HUES64 (cell line): ENCODE data around the gene FGD5.

Experiments
- H3K27ac ChIP-seq: 2 replicates; pipeline ENCODE4 v1.7.0; 2013; ENCODE audit warnings: low read depth, low read length, inconsistent platforms
- H3K27me3 ChIP-seq: 2 replicates; pipeline ENCODE4 v1.6.1; 2013; ENCODE audit warnings: mild to moderate bottlenecking, low read length; ENCODE audit not compliant: insufficient read depth
- H3K36me3 ChIP-seq: 2 replicates; pipeline ENCODE4 v1.6.1; 2013; ENCODE audit warnings: mild to moderate bottlenecking, low read length; ENCODE audit not compliant: insufficient read depth
- H3K4me1 ChIP-seq: 2 replicates; pipeline ENCODE4 v1.6.1; 2013; ENCODE audit warnings: mild to moderate bottlenecking, low read length, moderate library complexity; ENCODE audit not compliant: insufficient read depth
- H3K4me3 ChIP-seq: 2 replicates; pipeline ENCODE4 v1.5.1; 2013; ENCODE audit warnings: mild to moderate bottlenecking, low read length, moderate library complexity
- H3K9ac ChIP-seq: 2 replicates; pipeline ENCODE4 v1.6.1; 2013; ENCODE audit warnings: mild to moderate bottlenecking, low read depth, low read length
- H3K9me3 ChIP-seq: 2 replicates; pipeline ENCODE4 v1.6.1; 2013; ENCODE audit warnings: low read depth, low read length; ENCODE audit not compliant: insufficient read depth
- WGBS: fragments of 150-250, 120-280 bp; methylation state at CpG from one replicate; pipeline ENCODE4 v1.1.7; 2013; ENCODE audit warnings: missing lambda C conversion rate; 5-methylcytosine and 5-hydroxymethylcytosine counted together

Gene FGD5

DNA sequence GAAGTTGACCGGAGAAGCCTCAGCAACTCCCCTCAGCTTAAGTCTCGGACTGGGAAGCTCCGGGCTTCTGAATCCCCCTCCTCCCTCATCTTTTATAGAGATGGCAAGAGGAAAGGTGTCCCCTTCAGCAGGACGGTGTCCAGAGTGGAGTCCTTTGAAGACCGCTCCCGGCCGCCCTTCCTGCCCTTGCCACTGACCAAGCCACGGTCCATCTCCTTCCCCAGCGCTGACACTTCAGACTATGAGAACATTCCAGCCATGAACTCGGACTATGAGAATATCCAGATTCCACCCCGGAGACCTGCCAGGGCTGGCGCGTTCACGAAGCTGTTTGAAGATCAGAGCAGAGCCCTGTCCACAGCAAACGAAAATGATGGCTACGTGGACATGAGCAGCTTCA lies 2.4 kb downstream of the FGD5 start:
- Histone ChIP-seq H3K4me3 (no peak overlapping the region), H3K27me3 (no peaks in the 10 kb centered on the region), H3K27ac (no peak overlapping the region), H3K9me3 (no peaks in the 10 kb centered on the region), H3K4me1 (peaks cover 13% of the 10 kb centered on the region), H3K36me3 (no peaks in the 10 kb centered on the region), H3K9ac (no peak overlapping the region)
- WGBS = 96% methylated on average over 16 of the region's 16 CpGs

DNA sequence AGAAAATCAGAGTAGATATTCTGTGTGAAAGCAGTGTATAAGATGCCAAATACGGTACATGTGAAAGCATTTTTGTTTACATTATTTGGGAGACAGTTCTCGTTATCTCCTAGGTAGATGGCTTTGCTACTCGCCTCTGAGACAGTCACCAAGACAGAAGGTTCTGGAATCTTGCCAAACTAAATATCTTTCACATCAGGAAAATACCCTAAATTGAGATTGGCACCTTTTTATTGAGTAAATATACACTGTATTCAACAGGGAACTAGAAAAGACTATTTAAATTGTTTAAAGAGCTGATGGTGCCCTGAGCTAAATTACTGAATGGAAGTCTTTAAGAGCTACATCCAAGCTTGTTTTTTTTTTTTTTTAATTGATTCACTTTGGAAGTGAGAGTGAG lies 3.4 kb downstream of the FGD5 start:
- no peaks in the 10 kb centered on the region for H3K9me3 ChIP-seq
- peaks cover 13% of the 10 kb centered on the region for H3K4me1 ChIP-seq
- no peaks in the 10 kb centered on the region for H3K36me3 ChIP-seq
- H3K27me3 ChIP-seq = no peaks in the 10 kb centered on the region
- 95% methylated on average over 3 of the region's 3 CpGs for WGBS
- H3K4me3 ChIP-seq = no peak overlapping the region
- H3K27ac ChIP-seq = no peak overlapping the region
- H3K9ac ChIP-seq = no peak overlapping the region

DNA sequence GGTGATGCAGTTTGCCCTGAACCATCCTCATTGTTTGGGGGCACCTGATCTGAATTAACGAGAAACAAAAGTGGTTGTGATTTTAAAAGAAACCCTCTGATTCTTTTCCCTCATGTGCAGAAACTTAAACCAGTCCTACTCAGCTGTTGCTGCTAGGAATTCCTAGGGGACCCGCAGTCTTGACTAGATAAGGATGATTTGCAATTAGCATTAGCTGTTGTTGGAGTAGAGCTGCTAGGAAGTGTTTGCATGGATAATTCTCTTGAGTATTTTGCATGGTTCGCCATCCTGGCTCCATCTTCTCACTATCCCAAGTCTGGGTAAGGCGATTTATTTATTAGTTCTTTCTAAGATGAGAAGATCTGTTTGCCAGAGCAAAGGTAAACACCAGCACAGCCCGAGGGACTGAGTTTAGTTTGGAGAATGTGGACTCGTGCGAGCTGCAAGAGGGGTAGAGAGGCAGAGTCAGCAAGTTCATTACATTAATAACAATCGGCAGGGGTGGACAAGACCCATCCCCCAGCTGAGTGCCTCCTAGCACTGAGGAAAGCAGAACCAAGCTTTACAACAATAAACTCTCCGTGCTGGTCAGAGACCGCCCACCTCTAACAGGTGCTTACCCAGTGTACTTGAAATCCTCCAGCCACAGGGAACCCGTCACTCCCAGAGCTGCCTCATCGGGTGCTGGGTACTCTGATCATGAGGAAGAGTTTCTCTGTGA lies 4.1 kb downstream of the FGD5 start:
- Histone ChIP-seq H3K27me3 (no peaks in the 10 kb centered on the region), H3K4me3 (peak overlapping the region; percentile 17; the same call in 1 of the 2 replicates), H3K36me3 (no peaks in the 10 kb centered on the region), H3K9ac (no peak overlapping the region), H3K9me3 (no peaks in the 10 kb centered on the region), H3K4me1 (peaks cover 17% of the 10 kb centered on the region), H3K27ac (no peak overlapping the region; the same call in 1 of the 2 replicates)
- 46% methylated on average over 12 of the region's 12 CpGs for WGBS

DNA sequence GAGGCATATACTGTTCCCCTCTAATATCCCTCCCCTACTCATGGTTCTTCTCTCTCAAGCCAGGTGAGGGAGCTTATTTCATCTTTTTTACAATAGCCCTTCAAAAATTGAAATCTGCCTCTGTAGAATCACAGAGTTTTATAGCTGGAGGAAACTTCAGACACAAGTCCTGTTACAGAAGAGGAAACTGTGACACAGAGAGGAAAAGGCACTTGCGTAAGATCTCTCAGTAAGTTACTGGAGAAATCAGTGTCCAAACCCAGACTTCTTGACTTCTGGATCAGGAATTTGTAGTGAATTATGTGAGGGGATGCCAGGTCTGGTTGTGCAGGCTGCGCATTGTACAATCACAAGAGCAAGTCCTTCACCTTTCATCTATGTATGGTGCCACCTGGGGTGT lies 4.6 kb downstream of the FGD5 start:
- H3K27me3 ChIP-seq = no peaks in the 10 kb centered on the region

DNA sequence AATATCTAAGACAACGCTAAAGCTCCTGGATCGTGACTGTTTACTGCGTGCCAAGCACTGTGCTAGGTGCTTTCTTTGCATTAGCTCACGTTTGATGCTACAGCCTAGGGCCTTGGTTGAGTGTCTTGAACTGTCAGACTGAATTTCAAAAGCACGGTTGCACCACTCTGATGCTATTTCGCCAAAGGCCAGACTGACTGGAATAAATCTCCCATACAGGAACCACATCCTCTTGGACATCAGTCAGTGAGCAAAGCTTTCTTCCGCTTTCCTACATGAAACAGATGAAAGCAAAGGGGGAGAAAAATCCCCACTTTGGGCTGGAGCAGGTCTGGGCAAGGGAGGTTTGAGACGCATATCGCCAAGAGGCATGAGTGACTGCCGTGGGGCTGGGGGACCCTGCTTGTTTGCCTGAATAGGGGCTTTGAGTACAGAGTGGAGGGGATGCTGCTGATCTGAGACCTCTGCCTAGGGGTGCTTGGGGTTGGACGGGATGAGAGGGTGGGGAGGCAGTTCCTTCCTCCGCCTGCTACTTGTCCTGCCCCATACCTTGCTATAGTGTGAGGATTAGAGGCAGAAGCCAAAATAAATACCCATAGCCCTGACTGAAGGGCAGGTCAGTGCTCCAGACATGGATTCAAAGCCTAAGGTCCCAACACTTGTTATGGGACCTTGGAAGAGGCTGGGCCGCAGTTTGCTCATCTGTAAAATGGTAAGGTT lies 5.3 kb downstream of the FGD5 start:
- Histone ChIP-seq H3K4me1 (peaks cover 18% of the 10 kb centered on the region), H3K27me3 (no peaks in the 10 kb centered on the region), H3K9me3 (no peaks in the 10 kb centered on the region), H3K4me3 (no peak overlapping the region), H3K36me3 (no peaks in the 10 kb centered on the region), H3K9ac (no peak overlapping the region), H3K27ac (no peak overlapping the region)
- WGBS = 87% methylated on average over 12 of the region's 13 CpGs

More for the DNA sequence above, 4.6 kb downstream of the FGD5 start:
- H3K36me3 ChIP-seq = no peaks in the 10 kb centered on the region
- H3K27ac ChIP-seq = no peak overlapping the region
- 83% methylated on average over 2 of the region's 2 CpGs for WGBS
- H3K4me3 ChIP-seq = no peak overlapping the region
- no peaks in the 10 kb centered on the region for H3K9me3 ChIP-seq
- no peak overlapping the region for H3K9ac ChIP-seq
- H3K4me1 ChIP-seq = peaks cover 18% of the 10 kb centered on the region

DNA sequence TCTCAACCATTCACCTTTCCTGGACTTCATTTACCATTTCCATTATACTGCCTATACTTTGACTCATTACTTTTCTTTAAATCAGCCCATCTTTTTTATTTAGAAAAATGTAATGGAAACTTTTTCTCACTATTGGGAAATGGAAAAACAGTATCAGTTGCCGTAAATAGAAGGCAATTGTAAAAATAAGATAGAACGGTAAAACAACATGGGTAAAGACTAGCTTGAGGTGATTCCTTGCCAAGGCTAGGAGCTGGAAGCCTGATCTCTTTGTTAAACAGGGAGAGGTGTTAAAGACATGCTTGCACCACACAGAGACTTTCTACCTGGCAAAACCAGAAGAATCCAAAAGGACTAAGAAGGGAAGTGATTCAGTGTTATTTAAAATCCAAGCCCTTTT lies 5.9 kb downstream of the FGD5 start:
- 87% methylated on average over 2 of the region's 2 CpGs for WGBS
- Histone ChIP-seq H3K27ac (no peak overlapping the region), H3K36me3 (no peaks in the 10 kb centered on the region), H3K9me3 (no peaks in the 10 kb centered on the region), H3K9ac (no peak overlapping the region), H3K4me1 (peaks cover 22% of the 10 kb centered on the region), H3K4me3 (no peak overlapping the region), H3K27me3 (no peaks in the 10 kb centered on the region)

DNA sequence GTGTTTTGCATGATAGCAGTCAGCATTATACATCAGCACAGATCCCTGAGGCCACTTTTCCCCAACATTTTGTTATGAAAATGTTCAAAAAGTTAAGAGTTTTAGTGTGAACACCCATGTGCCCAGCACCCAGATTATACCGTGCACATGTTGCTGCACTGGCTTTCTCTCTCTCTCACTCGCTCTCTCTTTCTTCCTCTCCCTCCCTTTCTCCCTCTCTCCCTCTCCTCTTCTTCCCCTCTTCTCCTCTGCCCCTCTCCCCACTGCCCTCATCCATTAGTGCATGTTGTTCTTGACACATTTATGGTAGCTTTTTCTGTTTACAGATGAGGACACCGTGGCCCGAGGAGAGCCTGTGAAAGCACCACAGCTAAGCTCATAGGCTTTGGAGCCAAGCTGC lies 7.3 kb downstream of the FGD5 start:
- H3K9me3 ChIP-seq = no peaks in the 10 kb centered on the region
- no peaks in the 10 kb centered on the region for H3K36me3 ChIP-seq
- no peak overlapping the region for H3K27ac ChIP-seq
- H3K4me3 ChIP-seq = no peak overlapping the region
- H3K4me1 ChIP-seq = peaks cover 25% of the 10 kb centered on the region
- no peak overlapping the region for H3K9ac ChIP-seq
- no peaks in the 10 kb centered on the region for H3K27me3 ChIP-seq
- 85% methylated on average over 4 of the region's 4 CpGs for whole genome bisulfite sequencing

DNA sequence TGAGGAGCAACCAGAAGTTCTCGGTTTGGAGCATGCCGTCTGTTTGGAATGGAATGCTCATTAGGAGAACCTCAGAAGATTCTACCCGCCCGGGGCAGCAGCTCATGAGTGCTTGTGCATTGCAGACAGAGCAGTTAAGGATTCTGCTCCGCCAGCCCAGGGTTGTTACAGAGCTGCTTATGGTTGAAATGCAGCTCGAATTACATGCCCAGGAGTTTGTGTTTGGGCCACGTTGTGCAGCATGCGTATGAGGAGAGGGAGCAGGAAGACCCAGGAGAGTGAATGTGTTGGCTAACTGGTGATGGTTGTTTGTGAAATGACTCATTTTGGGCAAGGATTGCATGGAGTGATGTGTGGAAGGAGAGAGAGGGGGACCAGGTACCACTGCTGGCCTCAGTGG lies 9.0 kb downstream of the FGD5 start:
- Histone ChIP-seq H3K27me3 (no peaks in the 10 kb centered on the region), H3K4me3 (no peak overlapping the region), H3K9ac (no peak overlapping the region), H3K27ac (no peak overlapping the region), H3K36me3 (no peaks in the 10 kb centered on the region), H3K4me1 (peaks cover 19% of the 10 kb centered on the region), H3K9me3 (no peaks in the 10 kb centered on the region)
- 75% methylated on average over 8 of the region's 8 CpGs for WGBS

DNA sequence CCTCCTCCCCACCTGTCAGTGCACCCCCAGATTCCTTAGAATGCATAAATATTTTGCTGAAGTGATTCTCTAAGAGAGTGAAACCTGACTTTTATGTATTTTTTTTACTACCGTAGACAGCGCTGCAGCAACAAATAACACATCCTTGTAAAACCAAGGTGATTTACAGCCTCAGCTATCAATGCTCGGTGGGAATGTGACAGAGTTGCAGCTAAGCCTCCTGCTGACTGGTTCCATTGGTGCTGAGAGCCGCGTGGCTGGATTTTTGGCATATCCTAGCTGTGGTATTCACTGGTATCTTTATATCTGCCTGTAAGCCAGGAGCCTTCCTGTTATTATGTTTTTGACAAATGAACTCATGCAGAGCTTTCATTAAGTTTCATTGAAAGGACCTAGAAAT lies 11.0 kb downstream of the FGD5 start:
- no peak overlapping the region for H3K4me3 ChIP-seq
- H3K27ac ChIP-seq = no peak overlapping the region
- no peaks in the 10 kb centered on the region for H3K36me3 ChIP-seq
- peaks cover 11% of the 10 kb centered on the region; the same call in 1 of the 2 replicates for H3K4me1 ChIP-seq
- 62% methylated on average over 5 of the region's 5 CpGs for WGBS
- no peaks in the 10 kb centered on the region for H3K9me3 ChIP-seq
- no peak overlapping the region for H3K9ac ChIP-seq
- H3K27me3 ChIP-seq = no peaks in the 10 kb centered on the region

DNA sequence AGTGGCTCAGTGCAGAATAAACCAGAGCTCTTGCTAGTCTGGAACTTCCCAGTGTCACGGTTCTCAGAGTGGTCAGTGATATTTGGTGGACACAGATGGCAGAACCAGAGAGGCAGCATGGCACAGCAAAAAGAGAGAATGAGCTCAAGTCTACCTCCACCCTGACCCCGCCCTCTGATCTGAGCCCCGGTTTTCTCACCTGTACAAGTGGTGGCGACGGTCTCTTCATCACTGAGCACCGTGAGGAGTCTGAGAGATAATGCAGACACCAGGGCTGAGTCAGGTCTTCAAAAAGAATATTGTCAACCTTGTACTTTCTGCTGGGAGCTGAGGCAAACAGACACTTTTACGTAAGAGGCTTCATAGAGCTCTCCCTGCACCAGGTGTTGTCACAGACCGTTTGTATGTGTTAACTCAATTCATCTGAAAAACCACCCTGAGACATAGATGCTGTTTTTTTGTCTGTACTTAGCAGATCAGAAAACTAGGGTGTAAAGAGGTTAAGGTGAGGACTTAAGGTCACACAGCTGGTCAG lies 13.2 kb downstream of the FGD5 start:
- Histone ChIP-seq H3K36me3 (no peaks in the 10 kb centered on the region), H3K9me3 (no peaks in the 10 kb centered on the region), H3K27ac (no peak overlapping the region), H3K9ac (no peak overlapping the region), H3K27me3 (no peaks in the 10 kb centered on the region), H3K4me1 (peaks cover 16% of the 10 kb centered on the region), H3K4me3 (no peak overlapping the region)
- 84% methylated on average over 8 of the region's 8 CpGs for WGBS

DNA sequence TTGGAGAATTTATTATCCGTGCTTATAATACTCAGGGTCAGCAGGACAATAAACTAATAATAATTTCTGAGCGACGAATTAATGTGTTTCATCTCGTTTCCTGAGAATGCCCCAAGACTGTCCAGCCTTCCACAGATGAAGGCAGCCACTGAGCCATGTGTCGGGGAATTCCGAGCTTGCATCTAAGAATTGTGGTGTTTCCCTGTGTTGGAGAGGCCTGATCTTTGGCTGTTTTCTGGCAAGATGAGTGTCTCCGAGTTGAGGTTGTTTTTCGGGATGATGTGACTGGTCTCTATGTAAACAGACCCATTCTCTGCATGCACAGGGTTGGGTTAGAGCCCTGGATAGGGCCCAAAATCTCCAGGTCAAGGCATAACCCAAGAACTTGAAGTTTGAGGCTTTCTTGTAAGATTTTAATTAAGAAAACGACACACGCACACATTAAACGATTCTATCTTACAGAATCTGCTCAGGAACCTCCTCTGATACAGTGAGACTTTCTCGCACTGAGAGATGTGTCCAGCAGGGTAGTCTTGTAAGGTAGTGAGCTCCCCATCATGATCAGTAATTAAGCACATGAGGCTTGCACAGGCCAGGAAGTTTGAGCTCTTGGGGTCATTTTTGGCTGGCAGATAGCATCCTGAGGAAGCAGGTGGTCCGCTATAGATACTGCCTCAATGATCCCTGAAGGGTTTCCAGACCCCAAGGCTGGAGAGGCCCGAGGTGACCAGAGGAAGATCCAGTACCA lies 14.4 kb downstream of the FGD5 start:
- H3K9me3 ChIP-seq = no peaks in the 10 kb centered on the region
- WGBS = 94% methylated on average over 14 of the region's 14 CpGs
- H3K9ac ChIP-seq = no peak overlapping the region
- no peaks in the 10 kb centered on the region for H3K27me3 ChIP-seq
- no peak overlapping the region for H3K4me3 ChIP-seq
- no peak overlapping the region for H3K27ac ChIP-seq
- H3K4me1 ChIP-seq = peaks cover 17% of the 10 kb centered on the region
- no peaks in the 10 kb centered on the region for H3K36me3 ChIP-seq
